ENCODE data around the gene C2orf76.

DNA sequence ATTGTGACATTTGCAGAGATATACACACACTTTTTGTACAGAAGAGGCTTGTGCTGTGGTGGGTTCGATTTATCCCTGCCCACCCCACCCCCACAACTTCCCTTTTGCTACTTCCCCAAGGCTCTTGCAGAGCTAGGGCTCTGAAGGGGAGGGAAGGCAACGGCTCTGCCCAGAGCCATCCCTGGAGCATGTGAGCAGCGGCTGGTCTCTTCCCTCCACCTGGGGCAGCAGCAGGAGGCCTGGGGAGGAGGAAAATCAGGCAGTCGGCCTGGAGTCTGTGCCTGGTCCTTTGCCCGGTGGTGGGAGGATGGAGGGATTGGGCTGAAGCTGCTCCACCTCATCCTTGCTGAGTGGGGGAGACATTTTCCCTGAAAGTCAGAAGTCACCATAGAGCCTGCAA is 103.0 kb downstream of the C2orf76 start:
- TF ChIP-seq, protein P1, sequence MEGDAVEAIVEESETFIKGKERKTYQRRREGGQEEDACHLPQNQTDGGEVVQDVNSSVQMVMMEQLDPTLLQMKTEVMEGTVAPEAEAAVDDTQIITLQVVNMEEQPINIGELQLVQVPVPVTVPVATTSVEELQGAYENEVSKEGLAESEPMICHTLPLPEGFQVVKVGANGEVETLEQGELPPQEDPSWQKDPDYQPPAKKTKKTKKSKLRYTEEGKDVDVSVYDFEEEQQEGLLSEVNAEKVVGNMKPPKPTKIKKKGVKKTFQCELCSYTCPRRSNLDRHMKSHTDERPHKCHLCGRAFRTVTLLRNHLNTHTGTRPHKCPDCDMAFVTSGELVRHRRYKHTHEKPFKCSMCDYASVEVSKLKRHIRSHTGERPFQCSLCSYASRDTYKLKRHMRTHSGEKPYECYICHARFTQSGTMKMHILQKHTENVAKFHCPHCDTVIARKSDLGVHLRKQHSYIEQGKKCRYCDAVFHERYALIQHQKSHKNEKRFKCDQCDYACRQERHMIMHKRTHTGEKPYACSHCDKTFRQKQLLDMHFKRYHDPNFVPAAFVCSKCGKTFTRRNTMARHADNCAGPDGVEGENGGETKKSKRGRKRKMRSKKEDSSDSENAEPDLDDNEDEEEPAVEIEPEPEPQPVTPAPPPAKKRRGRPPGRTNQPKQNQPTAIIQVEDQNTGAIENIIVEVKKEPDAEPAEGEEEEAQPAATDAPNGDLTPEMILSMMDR (IDR thresholded peaks at IDR 0.05; ENCODE audit: insufficient read depth, low read length, poor library complexity, severe bottlenecking), result no peak
- TF ChIP-seq EZH2phosphoT487 (conservative IDR thresholded peaks at IDR 0.05; ENCODE audit: low read length), result no peak

Measured in SU-DHL-6 (cell line).